Endothelial cell of umbilical vein (primary cell): ENCODE measurements around the gene ABI3BP. TPM values are rescaled to one million over a fixed set of nuclear protein-coding genes. Genes with fewer than 3 reads are reported as not detected.

Source experiments
- BruUV-seq: library from RNA; stranded (reverse); fragments of 400-500 nt; replicated peaks from 2 replicates; lab custom pipeline; 2021; lab: Mats Ljungman, UMichigan
- CTCF ChIA-PET: fragments of 300-600, 350-600 bp; sonication (Branson Sonifier 250); formaldehyde crosslinking; loops from one replicate; lab custom pipeline; 2021; ENCODE audit warnings: antibody characterized with exemption, inconsistent platforms; lab: Charles Lee
- POLR2A ChIA-PET: fragments of 300-600, 350-600 bp; sonication (Branson Sonifier 250); formaldehyde crosslinking; loops from one replicate; lab custom pipeline; 2021; ENCODE audit warnings: antibody characterized with exemption, inconsistent platforms; lab: Charles Lee
- DNase-seq: peaks from one replicate; pipeline ENCODE4 v3.0.0-alpha.2; 2011; ENCODE audit warnings: low read depth, low spot score
- FAIRE-seq: peaks from 2 replicates; lab custom pipeline; 2011; peaks lifted over from hg19 to GRCh38; lab: Jason Lieb, UNC
- H2AFZ ChIP-seq: 2 replicates; pipeline ENCODE4 v1.6.0; 2012; ENCODE audit warnings: low read depth, low read length, control low read depth, inconsistent platforms
- H3K27ac ChIP-seq: 2 replicates; pipeline ENCODE4 v1.5.1; 2011; ENCODE audit warnings: low read depth, mild to moderate bottlenecking, control low read depth, low read length, moderate library complexity; ENCODE audit not compliant: insufficient read depth
- H3K27me3 ChIP-seq, 2 experiments: 2 replicates each; pipeline versions ENCODE4 v1.6.0 to v1.6.1; 2011; ENCODE audit warnings: low read length in 2 of 2, mixed read lengths in 1 of 2; ENCODE audit not compliant: control insufficient read depth in 2 of 2, insufficient read depth in 2 of 2
- H3K36me3 ChIP-seq, 2 experiments: 2 replicates in 1 of 2; 3 replicates in 1 of 2; pipeline ENCODE4 v1.5.1; 2011; ENCODE audit warnings: low read length in 2 of 2, mild to moderate bottlenecking in 1 of 2, moderate library complexity in 1 of 2; ENCODE audit not compliant: control insufficient read depth in 2 of 2, insufficient read depth in 2 of 2; ENCODE audit errors: extremely low read depth in 1 of 2
- H3K4me1 ChIP-seq: 3 replicates; pipeline ENCODE4 v1.5.1; 2011; ENCODE audit warnings: mild to moderate bottlenecking, low read length; ENCODE audit not compliant: control insufficient read depth, insufficient read depth; ENCODE audit errors: extremely low read depth
- H3K4me2 ChIP-seq: 2 replicates; pipeline ENCODE4 v1.6.1; 2011; ENCODE audit warnings: low read length, control low read depth, mixed read lengths; ENCODE audit not compliant: insufficient read depth
- H3K4me3 ChIP-seq, 3 experiments: fragments of 200-600 bp in 1 of 3; sonication (generic), shearing (Covaris generic) in 1 of 3; replicated peaks in 1 of 3; 2 replicates each; pipeline ENCODE4 v1.5.1; 2011 to 2016; ENCODE audit warnings: control low read depth in 3 of 3, low read length in 3 of 3, mild to moderate bottlenecking in 2 of 3, inconsistent platforms in 1 of 3, low read depth in 1 of 3, moderate library complexity in 1 of 3; ENCODE audit not compliant: insufficient read depth in 1 of 3
- H3K79me2 ChIP-seq: 2 replicates; pipeline ENCODE4 v1.6.0; 2012; ENCODE audit warnings: low read length, inconsistent platforms; ENCODE audit not compliant: control insufficient read depth, insufficient read depth
- H3K9ac ChIP-seq: replicated peaks from 2 replicates; pipeline ENCODE3; 2011; ENCODE audit warnings: low read length, control low read depth; ENCODE audit not compliant: insufficient read depth; ENCODE audit errors: extremely low read depth
- H3K9me1 ChIP-seq: replicated peaks from 3 replicates; pipeline ENCODE4 v1.6.0; 2011; ENCODE audit warnings: mild to moderate bottlenecking, low read length; ENCODE audit not compliant: control insufficient read depth, insufficient read depth; ENCODE audit errors: extremely low read depth
- H3K9me3 ChIP-seq: replicated peaks from 2 replicates; pipeline ENCODE4 v1.5.1; 2012; ENCODE audit warnings: low read length, inconsistent platforms; ENCODE audit not compliant: control insufficient read depth, insufficient read depth
- H4K20me1 ChIP-seq: replicated peaks from 2 replicates; pipeline ENCODE3; 2011; ENCODE audit warnings: mild to moderate bottlenecking, low read length; ENCODE audit not compliant: control insufficient read depth, insufficient read depth; ENCODE audit errors: extremely low read depth
- CTCF ChIP-seq, 2 donors: IDR thresholded peaks; 1 replicate in 1 of 2; 2 replicates in 1 of 2; pipeline ENCODE4 v1.5.1; 2011; ENCODE audit warnings: low read length in 2 of 2, mild to moderate bottlenecking in 2 of 2, moderate library complexity in 2 of 2, control low read depth in 1 of 2, inconsistent platforms in 1 of 2, low read depth in 1 of 2; ENCODE audit not compliant: insufficient read depth in 1 of 2; ENCODE audit errors: extremely low read depth in 1 of 2
- EZH2 ChIP-seq: IDR thresholded peaks from 2 replicates; pipeline ENCODE4 v1.6.1; 2012; ENCODE audit warnings: borderline replicate concordance, low read depth, mild to moderate bottlenecking, moderate library complexity, low read length, inconsistent platforms; ENCODE audit not compliant: severe bottlenecking
- FOS ChIP-seq: IDR thresholded peaks from 2 replicates; pipeline ENCODE4 v1.6.1; 2011; ENCODE audit warnings: mild to moderate bottlenecking, low read length, moderate library complexity, borderline replicate concordance; ENCODE audit not compliant: insufficient read depth
- GATA2 ChIP-seq: IDR thresholded peaks from 2 replicates; pipeline ENCODE4 v1.7.0; 2011; ENCODE audit warnings: low read depth, mild to moderate bottlenecking, moderate library complexity, mixed read lengths, low read length; ENCODE audit not compliant: insufficient read length, insufficient read depth
- JUN ChIP-seq: IDR thresholded peaks from 2 replicates; pipeline ENCODE4 v1.6.1; 2011; ENCODE audit warnings: borderline replicate concordance, low read depth; ENCODE audit not compliant: insufficient read length, insufficient read depth
- MAX ChIP-seq: IDR thresholded peaks from 2 replicates; pipeline ENCODE4 v1.6.1; 2011; ENCODE audit not compliant: insufficient read depth, insufficient read length
- MYC ChIP-seq: IDR thresholded peaks from one replicate; pipeline ENCODE4 v1.6.1; 2011; ENCODE audit warnings: mild to moderate bottlenecking, low read depth, low read length
- POLR2A ChIP-seq: IDR thresholded peaks from 2 replicates; pipeline ENCODE4 v1.6.1; 2012; ENCODE audit warnings: low read depth, mild to moderate bottlenecking, control low read depth, low read length
- POLR2AphosphoS5 ChIP-seq: IDR thresholded peaks from 2 replicates; pipeline ENCODE4 v1.6.1; 2012; ENCODE audit warnings: low read depth, mild to moderate bottlenecking, control low read depth, low read length, moderate library complexity; ENCODE audit not compliant: insufficient read depth
- dilution Hi-C: fragments of 300-500 bp; cut with MboI; formaldehyde crosslinking; loops from one replicate; pipeline ENCODE4 v1.15.0; 2019; ENCODE audit warnings: low sequenced_read_pairs; ENCODE audit not compliant: extremely low pct_ligation_motif_present
- intact Hi-C: fragments of 100-400 bp; cut with micrococcal nuclease; formaldehyde crosslinking; loops from one replicate; pipeline ENCODE4 v1.10.0; 2022
- polyA plus RNA-seq, 4 experiments: library from polyadenylated mRNA; depleted of rRNA in 3 of 4; stranded (reverse) in 3 of 4; unstranded in 1 of 4; fragments of >200 nt; gene quantifications; 2 replicates each; pipeline versions ENCODE4 v1.2.1 to v1.2.3, GENCODE V29; 2011 to 2012; ENCODE audit warnings: missing spikeins in 1 of 4
- total RNA-seq: library from RNA; stranded (reverse); gene quantifications from 2 replicates; pipeline ENCODE4 v1.2.3, GENCODE V29; 2021

The ABI3BP gene
- total and polyA plus RNA-seq, 2 donors (not counting 3 experiments of a cell fraction or from before 2014, with no cell fraction given) = 78.1 to 106 TPM

- H3K79me2 ChIP-seq = no peaks in the 10 kb centered on the region
- POLR2A ChIA-PET = no interaction called here
- intact Hi-C loops = no loop called here
These were observed 38.9 kb downstream of the ABI3BP start for GRCh38 chr3:100954199-100954935.

More at GRCh38 chr3:100954199-100954935, 38.9 kb downstream of the ABI3BP start:
- H3K9me3 ChIP-seq = no peaks in the 10 kb centered on the region
- TF ChIP-seq GATA2 (no peak), POLR2AphosphoS5 (no peak), MAX (no peak), EZH2 (no peak), POLR2A (no peak), MYC (no peak), FOS (no peak), CTCF (IDR thresholded peaks at IDR 0.05; ENCODE audit: extremely low read depth in 1 of 2, insufficient read depth in 1 of 2, low read depth in 1 of 2, low read length in 2 of 2) (no peak), JUN (no peak)
- no peaks in the 10 kb centered on the region for H3K27me3 ChIP-seq
- dilution Hi-C loops = no loop called here
- CTCF ChIA-PET = interaction anchor here (0.6 to 1.9 kb wide), 4 partner anchors 28 to 242 kb away, joined by 3 to 16 read pairs (median 4); no protein-coding TSS in a partner anchor
- peaks cover 4% of the 10 kb centered on the region for H3K4me1 ChIP-seq
- no peak for FAIRE-seq
- BruUV-seq = no TSS peak
- H3K27ac ChIP-seq = no peak overlapping the region
- no peak overlapping the region for H3K4me3 ChIP-seq
- DNase-seq = peak; percentile 69
- H3K9me1 ChIP-seq = no peaks in the 10 kb centered on the region
- no peaks in the 10 kb centered on the region for H3K36me3 ChIP-seq
- no peaks in the 10 kb centered on the region for H4K20me1 ChIP-seq
- H3K9ac ChIP-seq = no peak overlapping the region
- peak overlapping the region; percentile 19 for H2AFZ ChIP-seq
- H3K4me2 ChIP-seq = no peak overlapping the region
